ENCODE measurements around the gene MYH16.

MYH16 gene

DNA sequence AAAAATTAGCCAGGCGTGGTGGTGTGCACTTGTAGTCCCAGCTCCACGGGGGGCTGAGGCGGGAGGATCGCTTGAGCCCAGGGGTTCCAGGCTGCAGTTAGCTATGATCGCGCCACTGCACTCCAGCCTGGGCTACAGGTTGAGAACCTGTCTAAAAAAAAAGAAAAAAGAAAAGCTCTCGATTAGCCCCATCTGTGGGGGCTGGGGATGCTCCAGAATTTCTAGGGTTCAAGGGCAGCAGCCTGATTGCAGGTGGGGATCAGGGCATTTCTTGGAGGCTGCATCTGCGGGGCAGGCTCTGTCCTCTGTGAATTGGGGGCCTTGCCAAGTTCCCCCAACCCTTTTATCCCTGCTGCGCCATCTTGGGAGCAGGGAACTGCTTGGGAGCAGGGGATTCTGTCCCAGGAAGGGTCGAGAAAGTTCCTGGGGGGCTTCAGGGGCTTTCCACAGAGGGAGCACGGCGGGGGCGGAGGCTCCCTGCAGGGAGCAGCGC lies 52.4 kb downstream of the MYH16 start:
- peak overlapping the region; percentile 96 to 97 for H3K4me3 ChIP-seq (replicated peaks in 1 of 2; ENCODE audit: low read depth in 2 of 2, low read length in 2 of 2)
- DNase-seq (ENCODE audit: low read depth in 2 of 2) = no peak
- no peak for TF ChIP-seq CTCF (IDR thresholded peaks at IDR 0.05; ENCODE audit: low read depth, low read length)

- peak within 1 kb of the TSS; percentile 96 to 97 for H3K4me3 ChIP-seq (replicated peaks in 1 of 2; ENCODE audit: low read depth in 2 of 2, low read length in 2 of 2)
- DNase-seq (ENCODE audit: low read depth in 2 of 2) = peak; percentile 93 to 96
- TF ChIP-seq CTCF (IDR thresholded peaks at IDR 0.05; ENCODE audit: low read depth, low read length) = peak; percentile 36
Measured at GRCh38 chr7:99325592-99326407, 53.2 kb downstream of the MYH16 start, which contains the start of gene ARPC1A. TSS of gene ARPC1A (plus strand) at chr7:99325898. CDS start at chr7:99333354, 7,456 bp downstream.

DNA sequence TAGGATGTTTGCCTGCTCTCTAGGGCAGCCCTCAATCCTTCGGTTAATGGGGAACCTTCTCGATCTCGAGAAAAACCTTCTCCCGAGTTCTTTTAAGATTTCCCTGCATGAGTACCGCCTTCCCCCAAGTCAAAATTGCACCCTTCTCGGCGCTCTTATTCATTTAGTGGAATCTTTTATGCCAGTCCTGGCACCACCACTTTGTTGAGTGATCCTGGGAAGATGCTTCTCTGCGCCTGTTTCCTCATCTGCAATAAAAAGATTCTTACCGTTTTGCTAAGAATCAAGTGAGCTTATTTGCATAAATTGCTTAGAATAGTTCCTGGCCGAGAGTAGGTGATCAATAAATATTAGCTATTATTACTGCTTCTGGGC lies 53.8 kb downstream of the MYH16 start:
- peak overlapping the region; percentile 96 to 97 for H3K4me3 ChIP-seq (replicated peaks in 1 of 2; ENCODE audit: low read depth in 2 of 2, low read length in 2 of 2)
- no peak for TF ChIP-seq CTCF (IDR thresholded peaks at IDR 0.05; ENCODE audit: low read depth, low read length)
- DNase-seq (ENCODE audit: low read depth in 2 of 2) = no peak

- H3K4me3 ChIP-seq (replicated peaks in 1 of 2; ENCODE audit: low read depth in 2 of 2, low read length in 2 of 2) = peak overlapping the region in 1 of 2 donors; percentile 9
- peak; percentile 87 to 91 for DNase-seq (ENCODE audit: low read depth in 2 of 2)
Measured at GRCh38 chr7:99330314-99330961, 57.8 kb downstream of the MYH16 start.

DNA sequence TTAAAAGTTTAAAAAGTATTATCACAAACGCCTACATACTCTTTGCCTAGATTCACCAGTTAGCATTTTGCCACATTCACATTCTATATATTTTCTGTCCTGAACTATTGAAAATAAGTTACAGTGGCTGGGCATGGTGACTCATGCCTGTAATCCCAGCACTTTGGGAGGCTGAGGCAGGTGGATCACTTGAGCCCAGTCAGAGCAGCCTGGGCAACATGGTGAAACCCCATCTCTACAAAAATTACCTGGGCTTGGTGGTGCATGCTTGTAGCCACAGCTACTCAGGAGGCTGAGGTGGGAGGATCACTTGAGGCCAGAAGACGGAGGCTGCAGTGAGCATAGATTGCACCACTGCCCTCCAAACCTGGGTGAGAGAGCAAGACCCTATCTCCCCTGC lies 58.4 kb downstream of the MYH16 start:
- TF ChIP-seq CTCF (IDR thresholded peaks at IDR 0.05; ENCODE audit: low read depth, low read length) = no peak
- H3K4me3 ChIP-seq (replicated peaks in 1 of 2; ENCODE audit: low read depth in 2 of 2, low read length in 2 of 2) = no peak overlapping the region
- DNase-seq (ENCODE audit: low read depth in 2 of 2) = no peak

DNA sequence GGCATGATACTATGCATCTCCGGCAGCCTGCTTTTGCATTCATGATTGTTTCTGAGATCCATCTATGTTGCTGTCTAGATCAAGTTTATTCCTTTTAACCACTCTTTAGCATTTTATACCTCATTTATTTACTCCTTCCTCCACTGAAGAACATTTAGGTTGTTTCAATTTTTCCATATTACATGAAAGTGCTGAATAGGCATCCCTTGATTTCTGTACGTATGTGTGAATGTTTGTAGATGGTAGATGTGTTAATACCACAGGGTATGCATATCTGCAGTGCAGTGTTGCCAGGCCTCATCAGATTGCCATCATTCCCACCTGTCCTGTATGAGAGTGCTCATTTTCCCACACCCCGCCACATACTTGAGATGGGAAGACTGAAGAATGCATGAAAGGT lies 67.0 kb downstream of the MYH16 start:
- TF ChIP-seq CTCF (IDR thresholded peaks at IDR 0.05; ENCODE audit: low read depth, low read length) = no peak
- no peak for DNase-seq (ENCODE audit: low read depth in 2 of 2)
- H3K4me3 ChIP-seq (replicated peaks in 1 of 2; ENCODE audit: low read depth in 2 of 2, low read length in 2 of 2) = no peak overlapping the region

DNA sequence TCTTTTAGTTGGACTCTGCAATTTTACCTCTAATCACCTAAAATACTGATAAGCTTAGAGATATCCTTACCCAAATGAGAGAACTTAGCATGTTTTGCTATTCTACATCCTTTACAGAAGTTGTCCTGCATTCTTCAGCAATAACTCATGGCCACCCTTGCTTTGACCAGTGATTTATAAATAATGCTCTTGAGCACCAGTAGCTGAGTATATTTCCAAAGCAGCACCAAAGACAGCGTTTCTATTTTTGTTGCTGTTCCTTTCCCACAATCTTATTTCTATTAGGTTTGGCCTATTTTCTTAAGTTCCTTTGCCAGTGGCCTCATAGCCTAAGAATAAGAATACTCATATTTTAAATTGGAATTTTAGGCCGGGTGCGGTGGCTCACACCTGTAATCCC lies 68.0 kb downstream of the MYH16 start:
- no peak overlapping the region for H3K4me3 ChIP-seq (replicated peaks in 1 of 2; ENCODE audit: low read depth in 2 of 2, low read length in 2 of 2)
- no peak for DNase-seq (ENCODE audit: low read depth in 2 of 2)
- TF ChIP-seq CTCF (IDR thresholded peaks at IDR 0.05; ENCODE audit: low read depth, low read length) = no peak
